GM18520 (cell line): ENCODE results near the gene PAK3.

Source experiments
- ATAC-seq: cut with Tn5 transposase; IDR thresholded peaks from one replicate; pipeline ENCODE4 v1.9.1; 2021; ENCODE audit not compliant: unreplicated experiment

PAK3 gene

GRCh38 chrX:111095974-111096895 is at the start of gene PAK3:
PAK3 (plus strand) TSS chrX:111096191; CDS start chrX:111123104, 26,913 bp downstream.
- peak; percentile 49 for ATAC-seq

GRCh38 chrX:111047575-111047974 is 48.4 kb upstream of the PAK3 start:
- no peak for ATAC-seq

GRCh38 chrX:111052478-111052877 is 43.5 kb upstream of the PAK3 start:
- ATAC-seq = no peak

- no peak for ATAC-seq
Observed at GRCh38 chrX:111071542-111072277, 24.3 kb upstream of the PAK3 start.

GRCh38 chrX:111083081-111083480 is 12.9 kb upstream of the PAK3 start:
- no peak for ATAC-seq

- ATAC-seq = no peak
Observed at GRCh38 chrX:111086591-111087006, 9.4 kb upstream of the PAK3 start.

GRCh38 chrX:111088628-111089027 is 7.4 kb upstream of the PAK3 start:
- no peak for ATAC-seq

- ATAC-seq = no peak
Observed at GRCh38 chrX:111090458-111090857, 5.5 kb upstream of the PAK3 start.

GRCh38 chrX:111098874-111099273 is 2.9 kb downstream of the PAK3 start:
- peak; percentile 52 for ATAC-seq

GRCh38 chrX:111100191-111100590 is 4.2 kb downstream of the PAK3 start:
- no peak for ATAC-seq

- ATAC-seq = no peak
Observed at GRCh38 chrX:111101580-111101979, 5.6 kb downstream of the PAK3 start.

- no peak for ATAC-seq
Observed at GRCh38 chrX:111102636-111103035, 6.6 kb downstream of the PAK3 start.

- no peak for ATAC-seq
Observed at GRCh38 chrX:111103246-111103645, 7.3 kb downstream of the PAK3 start.

- ATAC-seq = no peak
Observed at GRCh38 chrX:111110098-111110775, 14.2 kb downstream of the PAK3 start.

GRCh38 chrX:111114806-111115205 is 18.8 kb downstream of the PAK3 start:
- ATAC-seq = no peak

GRCh38 chrX:111116666-111117065 is 20.7 kb downstream of the PAK3 start:
- no peak for ATAC-seq

- no peak for ATAC-seq
Observed at GRCh38 chrX:111119341-111119740, 23.4 kb downstream of the PAK3 start.

GRCh38 chrX:111123125-111123524 is 27.1 kb downstream of the PAK3 start:
- ATAC-seq = peak; percentile 48

GRCh38 chrX:111123606-111124179 is 27.7 kb downstream of the PAK3 start:
- ATAC-seq = peak; percentile 39

- ATAC-seq = no peak
Observed at GRCh38 chrX:111124418-111124817, 28.4 kb downstream of the PAK3 start.

- ATAC-seq = no peak
Observed at GRCh38 chrX:111127038-111127437, 31.0 kb downstream of the PAK3 start.
